HG03460 (cell line): ENCODE data around the gene PTPRB.
A peak's percentile ranks its signal among the peaks of the same experiment; 100 is the strongest.
"Not testable (repeated sequence)": the region's sequence is repeated elsewhere in the genome, so short reads cannot be mapped to it uniquely, and the experiment has no call there.

Experiments
- ATAC-seq: cut with Tn5 transposase; IDR thresholded peaks from one replicate; pipeline ENCODE4 v1.9.1; 2021; ENCODE audit not compliant: unreplicated experiment

PTPRB gene

DNA sequence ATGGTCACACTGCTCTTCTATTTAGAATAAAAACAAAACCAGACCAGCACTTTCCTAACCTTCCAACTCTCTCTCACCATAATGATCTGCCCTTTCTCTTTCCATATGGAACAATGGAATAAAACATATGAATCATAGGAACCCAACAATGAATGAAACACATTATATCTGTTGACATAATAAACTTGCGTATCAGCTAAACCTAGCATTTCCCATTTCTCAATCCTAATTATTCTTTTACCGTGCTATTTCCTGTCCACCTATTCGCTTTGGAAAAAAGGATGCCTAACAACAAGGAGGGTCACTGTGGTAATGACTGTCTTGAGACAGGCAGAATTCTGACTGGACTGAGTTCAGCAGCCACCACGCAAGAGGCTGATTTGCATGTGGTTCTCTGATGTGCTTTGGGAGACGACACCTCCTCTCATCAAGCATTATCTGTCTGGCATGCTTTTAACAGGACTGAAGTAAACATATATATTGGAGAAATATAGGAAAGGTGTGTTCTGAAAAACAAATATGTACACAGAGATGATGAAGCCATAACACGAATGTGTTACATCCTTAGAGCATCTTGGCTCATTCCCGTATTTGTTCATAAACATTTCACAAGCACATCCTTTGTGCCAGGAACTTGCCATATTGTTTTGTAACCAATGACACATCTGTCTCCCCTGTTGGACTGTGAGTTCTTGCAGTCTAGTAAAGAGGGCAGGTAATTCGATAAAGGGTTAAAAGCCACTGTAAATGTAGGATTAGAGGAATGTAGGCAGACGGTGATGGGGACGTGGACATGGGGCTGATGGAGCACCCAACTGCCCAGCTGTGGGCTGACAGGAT lies 87.7 kb downstream of the PTPRB start:
- no peak for ATAC-seq

DNA sequence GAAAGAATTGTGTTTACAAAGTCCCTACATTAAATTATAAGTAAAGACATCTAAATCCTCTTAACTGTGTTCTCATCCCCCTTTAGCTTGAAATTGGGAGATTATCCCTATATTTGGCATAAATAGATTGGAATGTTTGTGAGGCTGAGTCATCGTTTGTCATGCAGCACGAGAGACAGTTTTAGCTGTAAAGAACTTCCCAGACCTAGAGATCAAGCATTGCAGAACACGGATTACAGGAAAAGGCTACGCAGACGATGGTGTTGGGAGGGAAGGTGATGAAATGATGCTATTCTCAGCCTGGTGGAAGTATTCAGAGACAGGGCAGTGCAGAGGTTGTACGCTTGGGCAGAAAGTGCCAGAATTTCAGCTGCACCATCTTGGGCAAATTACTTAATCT lies 93.8 kb downstream of the PTPRB start:
- ATAC-seq: no peak

DNA sequence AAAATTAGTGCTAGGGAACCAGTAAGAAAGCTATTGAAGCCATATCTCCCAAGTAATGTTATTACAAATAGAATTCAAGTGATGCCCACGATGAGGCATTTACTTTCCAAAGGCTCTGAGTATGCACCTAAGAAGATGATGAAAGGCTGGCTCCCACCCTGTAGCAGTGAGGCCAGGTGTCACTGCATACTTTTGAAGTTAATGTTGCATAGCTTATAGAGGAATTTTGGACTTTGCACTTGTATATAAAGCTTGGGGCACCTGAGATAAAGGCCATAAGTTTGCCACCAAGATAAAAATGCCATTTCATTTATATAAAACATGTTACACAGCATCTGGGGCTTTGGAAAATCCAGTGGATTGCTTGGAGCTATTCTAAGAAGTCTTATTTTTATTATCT lies 96.2 kb downstream of the PTPRB start:
- ATAC-seq: no peak

DNA sequence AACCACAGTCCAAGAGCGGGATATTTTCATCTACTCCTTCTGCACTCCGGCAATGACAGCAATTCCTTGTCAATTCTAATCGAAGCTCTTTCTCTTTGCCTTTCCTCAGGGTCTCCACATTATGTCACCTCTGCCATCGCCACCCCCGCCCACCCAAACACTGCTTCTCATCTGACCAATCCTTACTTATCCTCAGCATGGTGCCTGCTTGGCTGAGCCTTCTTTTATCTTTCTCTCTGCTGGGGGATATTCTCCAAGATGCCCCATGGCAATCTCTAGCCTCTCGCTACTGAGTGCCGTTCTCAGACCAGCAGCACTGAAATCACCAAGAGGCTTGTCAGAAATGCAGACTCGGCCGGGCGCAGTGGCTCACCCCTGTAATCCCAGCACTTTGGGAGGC lies 100.6 kb downstream of the PTPRB start:
- ATAC-seq: no peak

DNA sequence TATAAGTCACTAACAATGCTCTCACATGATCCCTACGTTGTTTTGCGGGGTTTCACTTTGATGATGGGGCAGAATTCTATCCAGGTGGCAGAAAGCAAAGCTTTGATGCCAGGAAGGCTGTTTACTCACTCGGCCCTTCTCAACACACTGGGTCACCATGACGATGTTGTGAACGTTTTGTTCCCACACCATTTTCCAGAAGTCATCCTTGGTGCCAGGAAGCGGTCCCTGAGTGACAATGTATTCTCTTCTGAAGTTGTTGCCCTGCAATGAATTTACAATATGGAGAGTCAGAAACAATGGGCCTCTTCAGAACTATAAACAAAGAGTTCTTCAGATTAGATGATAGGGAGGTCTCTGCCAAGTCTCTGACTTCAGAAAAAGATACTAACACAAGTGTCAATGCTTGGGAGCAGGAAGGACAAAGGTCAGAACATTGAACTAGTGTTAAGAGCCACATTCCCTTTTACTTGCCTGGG lies 101.3 kb downstream of the PTPRB start:
- ATAC-seq: no peak

DNA sequence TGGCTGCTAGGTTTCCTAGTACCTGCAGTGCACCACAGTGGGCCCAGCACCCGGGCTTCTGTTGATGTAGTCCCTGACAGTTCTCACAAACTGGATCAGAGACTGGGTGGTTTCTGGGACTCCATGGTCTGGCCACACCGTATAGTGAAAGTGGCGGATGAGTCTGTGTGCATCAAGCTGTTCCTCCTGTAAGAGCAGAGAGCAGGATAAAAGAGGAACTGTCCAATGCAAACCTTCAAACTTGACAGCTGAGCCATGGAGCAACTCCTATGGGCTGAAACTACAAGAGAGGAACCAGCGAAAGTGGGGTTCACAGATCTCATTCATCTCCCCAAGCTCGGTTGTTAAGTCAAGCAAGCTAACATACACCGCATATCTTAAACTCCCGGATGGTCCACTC lies 102.8 kb downstream of the PTPRB start:
- ATAC-seq: no peak

DNA sequence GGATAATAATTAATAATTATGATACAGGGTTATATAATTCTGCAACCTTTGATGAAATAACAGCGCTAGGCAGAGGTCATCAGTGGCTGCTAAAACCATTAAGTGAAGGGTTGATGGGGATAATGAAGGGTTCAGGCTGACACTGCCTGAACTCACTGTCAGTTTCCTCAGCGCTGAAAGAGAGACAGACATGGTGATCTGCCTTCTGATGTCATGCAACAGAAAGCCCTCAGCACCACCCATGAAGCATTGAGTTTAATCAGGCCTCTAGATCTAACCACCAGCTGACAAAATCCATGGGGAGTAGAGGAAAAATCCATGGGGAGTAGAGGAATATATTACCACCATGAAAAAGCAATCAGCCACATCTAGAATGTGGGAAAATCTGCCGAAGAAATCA lies 107.6 kb downstream of the PTPRB start:
- no peak for ATAC-seq

DNA sequence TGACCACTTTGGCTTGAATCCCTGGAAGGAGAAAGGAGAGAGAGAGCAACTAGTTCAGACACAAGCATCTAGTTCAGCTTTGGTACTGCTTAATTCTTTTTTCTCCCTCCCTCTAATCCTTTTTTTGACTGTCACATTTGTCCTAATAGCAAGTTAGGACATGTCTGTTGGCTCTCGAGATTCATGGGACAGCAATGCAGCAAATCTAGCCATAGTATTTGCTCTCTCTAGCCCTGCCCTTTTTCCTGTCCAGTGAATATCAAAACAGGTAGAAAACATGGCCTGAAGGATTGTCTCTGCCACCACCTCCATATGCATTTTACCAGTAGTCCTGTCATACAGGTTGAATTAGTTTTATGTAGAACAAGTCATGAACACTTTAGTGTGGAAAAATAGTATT lies 116.4 kb downstream of the PTPRB start:
- ATAC-seq: no peak

DNA sequence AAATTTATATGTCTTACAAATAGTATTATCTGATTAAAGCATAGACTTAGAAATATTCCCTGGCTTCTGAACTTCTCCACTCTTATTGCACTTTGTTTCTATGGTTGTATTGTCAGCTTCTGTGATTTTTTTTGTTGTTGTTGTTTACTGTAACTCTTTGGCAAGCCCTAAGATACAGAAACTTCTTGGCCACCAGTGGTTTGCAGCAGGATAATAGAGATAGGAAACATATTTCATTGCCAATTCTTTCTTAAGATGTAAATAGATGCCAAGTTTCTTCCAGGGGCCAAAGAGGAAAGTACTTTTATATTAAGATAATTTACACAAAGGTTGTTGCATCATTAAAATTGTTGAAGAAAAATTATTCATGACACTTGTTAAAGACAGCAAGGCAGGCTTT lies 123.8 kb downstream of the PTPRB start:
- ATAC-seq: no peak

DNA sequence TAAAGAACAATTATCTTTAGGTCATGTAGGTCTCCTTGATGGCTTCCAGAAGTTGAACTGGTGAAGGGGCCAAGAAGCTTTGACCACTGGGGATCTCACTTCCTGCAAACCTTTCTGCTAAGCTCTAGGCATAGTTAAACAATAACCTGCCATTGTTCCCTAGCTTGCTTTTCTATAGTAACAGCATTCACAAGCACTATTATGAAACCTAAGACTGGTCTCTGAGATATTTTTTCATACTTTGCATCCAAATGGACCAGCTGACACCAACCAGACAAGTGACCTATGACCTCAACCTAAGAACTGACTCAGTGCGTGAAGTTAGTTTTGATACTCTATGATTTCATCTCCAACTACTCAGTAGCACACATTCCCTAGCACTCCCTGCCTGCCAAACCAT lies 129.1 kb downstream of the PTPRB start:
- peak; percentile 79 for ATAC-seq

DNA sequence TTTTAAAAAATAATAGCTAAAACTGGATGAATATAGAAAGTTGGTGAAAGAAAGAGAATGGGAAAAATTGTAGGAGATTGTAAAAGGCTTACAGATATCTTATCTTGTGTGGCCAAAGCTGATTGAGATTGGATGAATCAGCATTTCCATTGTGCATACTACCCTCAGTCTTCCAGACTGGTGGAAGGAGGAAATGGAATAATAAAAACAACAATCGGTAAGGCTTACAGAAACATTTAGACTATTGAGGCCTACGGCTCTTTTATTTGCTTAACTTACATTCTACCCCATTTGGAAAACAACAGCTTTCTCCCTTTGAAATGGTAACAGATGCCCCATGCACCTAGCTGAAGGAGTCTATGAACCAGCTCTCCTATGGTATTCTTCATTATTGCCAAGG lies 129.8 kb downstream of the PTPRB start:
- no peak for ATAC-seq

DNA sequence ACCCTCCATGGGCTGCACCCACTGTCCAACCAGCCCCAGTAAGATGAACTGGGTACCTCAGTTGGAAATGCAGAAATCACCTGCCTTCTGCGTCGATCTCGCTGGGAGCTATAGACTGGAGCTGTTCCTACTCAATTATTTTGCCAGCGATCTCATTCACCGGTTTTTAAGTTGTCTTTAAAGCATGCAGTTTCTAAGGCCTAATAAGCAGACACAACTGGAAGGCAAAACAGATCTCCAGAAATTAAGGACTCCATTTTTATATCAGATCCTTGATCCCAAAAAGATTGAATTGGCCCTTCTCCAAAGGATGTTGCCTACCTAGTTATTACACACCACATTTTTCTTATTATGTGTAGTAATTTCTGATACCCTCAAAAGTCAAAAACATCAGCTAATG lies 139.7 kb downstream of the PTPRB start:
- no peak for ATAC-seq

DNA sequence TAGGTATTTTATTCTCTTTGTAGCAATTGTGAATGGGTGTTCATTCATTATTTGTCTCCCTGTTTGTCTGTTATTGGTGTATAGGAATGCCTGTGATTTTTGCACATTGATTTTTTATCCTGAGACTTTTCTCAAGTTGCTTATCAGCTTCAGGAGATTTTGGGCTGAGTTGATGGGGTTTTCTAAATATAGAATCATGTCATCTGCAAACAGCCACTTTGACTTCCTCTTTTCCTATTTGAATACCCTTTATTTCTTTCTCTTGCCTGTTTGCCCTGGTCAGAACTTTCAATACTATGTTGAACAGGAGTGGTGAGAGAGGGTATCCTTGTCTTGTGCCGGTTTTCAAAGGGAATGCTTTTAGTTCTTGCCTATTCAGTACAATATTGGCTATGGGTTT lies 144.3 kb downstream of the PTPRB start:
- not testable (repeated sequence) for ATAC-seq

DNA sequence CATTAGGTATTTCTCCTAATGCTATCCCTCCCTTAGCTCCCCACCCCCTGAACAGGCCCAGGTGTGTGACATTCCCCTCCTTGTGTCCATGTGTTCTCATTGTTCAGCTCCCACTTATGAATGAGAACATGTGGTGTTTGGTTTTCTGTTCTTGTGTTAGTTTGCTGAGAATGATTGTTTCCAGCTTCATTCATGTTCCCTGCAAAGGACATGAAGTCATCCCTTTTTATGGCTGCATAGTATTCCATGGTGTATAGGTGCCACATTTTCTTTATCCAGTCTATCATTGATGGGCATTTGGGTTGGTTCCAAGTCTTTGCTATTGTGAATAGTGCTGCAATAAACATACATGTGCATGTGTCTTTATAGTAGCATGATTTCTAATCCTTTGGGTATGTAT lies 146.3 kb downstream of the PTPRB start:
- ATAC-seq: not testable (repeated sequence)

DNA sequence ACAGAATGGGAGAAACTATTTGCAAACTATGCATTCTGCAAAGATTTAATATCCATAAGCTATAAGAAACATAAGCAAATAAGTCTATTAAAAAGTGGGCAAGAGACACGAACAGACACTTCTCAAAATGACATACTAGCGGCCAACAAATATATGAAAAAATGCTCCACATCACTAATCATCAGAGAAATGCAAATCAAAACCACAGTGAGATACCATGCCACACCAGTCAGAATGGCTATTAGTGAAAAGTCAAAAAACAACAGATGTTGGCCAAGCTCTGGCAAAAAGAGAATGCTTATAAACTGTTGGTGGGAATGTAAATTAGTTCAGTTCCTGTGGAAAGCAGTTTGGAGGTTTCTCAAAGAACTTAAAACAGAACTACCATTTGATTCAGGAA lies 149.8 kb downstream of the PTPRB start:
- peak; percentile 70 for ATAC-seq

DNA sequence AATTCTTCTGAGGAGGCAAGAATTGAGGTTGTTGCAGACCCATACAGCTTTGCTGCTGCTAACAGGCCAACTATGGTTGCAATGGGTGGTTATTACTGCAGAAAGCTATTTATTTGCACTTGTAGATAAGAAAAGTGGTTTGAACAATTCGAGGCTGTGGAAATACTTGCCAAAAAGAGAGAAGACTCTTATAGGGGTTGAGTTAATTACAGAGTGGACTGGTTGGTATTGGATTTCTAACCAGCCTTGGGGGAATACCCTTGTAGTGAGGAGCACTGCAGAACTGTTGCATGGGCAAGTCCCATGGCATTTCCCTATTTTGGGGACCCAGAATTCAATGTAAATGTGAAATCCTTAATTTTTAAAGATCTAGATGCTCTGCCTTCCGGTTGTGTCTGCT lies 150.6 kb downstream of the PTPRB start:
- no peak for ATAC-seq

DNA sequence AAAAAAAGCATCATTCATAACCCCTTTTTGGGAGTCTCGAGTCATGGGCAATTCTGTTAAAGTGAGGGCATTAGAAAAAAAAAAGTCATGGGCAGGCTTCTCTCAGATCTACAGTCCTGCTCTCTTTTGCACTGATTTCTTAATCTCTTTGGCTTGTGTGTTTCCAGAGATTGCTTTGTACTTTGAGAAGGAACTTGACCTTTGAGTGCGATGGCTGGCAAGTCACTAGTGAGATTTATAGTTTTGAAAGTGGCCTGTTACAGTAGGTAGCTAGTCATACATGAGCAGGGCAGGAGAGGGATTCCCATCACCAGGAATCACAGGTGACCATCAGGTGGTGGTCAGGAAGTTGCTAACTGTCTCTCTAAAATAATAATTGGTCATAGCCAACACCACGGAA lies 151.5 kb downstream of the PTPRB start:
- no peak for ATAC-seq

DNA sequence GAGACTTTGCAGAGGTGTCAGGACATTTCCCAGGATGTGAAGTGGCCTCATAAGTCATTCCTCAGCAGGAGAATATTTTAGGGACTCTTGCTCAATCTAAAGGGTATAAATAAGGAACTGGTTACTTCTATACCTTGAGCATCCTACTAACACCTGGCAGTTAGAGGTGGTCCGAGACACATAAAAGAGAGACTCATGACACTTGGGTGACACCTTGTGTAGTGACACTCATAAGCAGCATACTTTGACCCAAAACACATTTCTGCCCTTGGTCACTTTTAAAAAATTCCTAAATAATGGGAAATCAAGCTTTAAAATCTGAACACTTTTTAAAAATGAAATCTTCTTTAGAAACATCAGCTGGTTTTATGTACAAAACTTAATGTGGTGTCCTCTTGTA lies 152.8 kb downstream of the PTPRB start:
- ATAC-seq: no peak

DNA sequence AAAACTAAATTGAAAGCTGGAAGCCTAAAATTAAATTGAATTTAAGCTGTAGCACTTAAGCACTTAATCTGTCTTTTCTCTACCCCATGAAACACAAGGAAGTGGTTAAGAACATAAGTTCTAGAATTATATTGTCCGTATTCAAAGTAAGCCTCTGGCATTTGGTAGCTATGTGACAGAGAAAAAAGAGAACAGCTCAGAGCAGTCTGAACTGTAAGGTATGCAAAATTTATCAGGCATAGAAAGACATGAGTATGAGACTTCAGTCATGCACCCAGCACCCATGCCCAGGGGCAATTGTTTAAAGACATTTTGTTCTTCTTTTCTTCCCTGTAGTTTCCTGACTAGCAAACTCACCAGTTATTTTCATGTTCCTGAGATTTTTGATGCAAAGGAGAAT lies 154.5 kb downstream of the PTPRB start:
- no peak for ATAC-seq

DNA sequence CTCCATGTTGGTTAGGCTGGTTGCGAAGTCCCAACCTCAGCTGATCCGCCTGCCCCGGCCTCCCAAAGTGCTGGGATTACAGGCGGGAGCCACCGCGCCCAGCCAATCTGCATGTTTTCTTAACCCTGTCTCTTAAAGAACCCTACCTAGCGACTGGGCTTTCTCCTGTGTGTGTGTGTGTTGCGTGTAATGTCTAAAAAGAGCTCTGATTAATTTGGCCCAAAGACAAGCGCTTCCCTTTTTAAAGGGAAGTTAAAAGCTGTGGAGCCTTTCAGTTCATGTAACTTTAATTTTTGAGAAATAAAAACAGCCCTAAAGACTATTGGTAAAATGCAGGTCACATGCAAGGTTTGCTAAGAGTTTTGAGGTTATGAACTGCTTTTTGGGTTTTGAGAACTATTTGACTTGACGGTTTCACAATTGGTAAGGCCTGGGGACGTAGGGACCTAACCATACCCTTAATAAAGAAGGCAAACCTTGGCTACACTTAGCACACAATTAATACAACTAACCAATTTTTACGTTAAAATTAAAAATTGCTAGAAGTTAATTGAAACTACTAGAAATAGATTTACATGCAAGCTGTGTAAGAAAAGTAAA lies 167.9 kb downstream of the PTPRB start:
- no peak for ATAC-seq

DNA sequence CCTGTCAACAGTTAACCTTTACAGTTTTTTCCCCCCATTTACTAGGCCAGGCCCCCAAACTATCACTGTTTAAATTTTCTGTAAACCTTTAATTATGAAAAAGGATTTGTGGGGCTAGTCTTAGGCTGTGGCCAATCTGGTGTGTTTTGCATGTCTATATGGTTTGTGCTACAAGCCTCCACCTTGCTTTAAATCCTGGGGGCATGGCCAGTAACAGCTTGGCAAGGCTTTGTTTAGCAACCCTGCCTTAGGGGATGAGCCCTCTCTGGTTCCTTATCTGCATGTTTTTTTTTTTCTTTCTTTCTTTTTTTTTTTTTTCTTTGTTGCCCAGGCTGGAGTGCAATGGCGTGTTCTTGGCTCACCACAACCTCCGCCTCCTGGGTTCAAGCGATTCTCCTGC lies 168.5 kb downstream of the PTPRB start:
- ATAC-seq: no peak

DNA sequence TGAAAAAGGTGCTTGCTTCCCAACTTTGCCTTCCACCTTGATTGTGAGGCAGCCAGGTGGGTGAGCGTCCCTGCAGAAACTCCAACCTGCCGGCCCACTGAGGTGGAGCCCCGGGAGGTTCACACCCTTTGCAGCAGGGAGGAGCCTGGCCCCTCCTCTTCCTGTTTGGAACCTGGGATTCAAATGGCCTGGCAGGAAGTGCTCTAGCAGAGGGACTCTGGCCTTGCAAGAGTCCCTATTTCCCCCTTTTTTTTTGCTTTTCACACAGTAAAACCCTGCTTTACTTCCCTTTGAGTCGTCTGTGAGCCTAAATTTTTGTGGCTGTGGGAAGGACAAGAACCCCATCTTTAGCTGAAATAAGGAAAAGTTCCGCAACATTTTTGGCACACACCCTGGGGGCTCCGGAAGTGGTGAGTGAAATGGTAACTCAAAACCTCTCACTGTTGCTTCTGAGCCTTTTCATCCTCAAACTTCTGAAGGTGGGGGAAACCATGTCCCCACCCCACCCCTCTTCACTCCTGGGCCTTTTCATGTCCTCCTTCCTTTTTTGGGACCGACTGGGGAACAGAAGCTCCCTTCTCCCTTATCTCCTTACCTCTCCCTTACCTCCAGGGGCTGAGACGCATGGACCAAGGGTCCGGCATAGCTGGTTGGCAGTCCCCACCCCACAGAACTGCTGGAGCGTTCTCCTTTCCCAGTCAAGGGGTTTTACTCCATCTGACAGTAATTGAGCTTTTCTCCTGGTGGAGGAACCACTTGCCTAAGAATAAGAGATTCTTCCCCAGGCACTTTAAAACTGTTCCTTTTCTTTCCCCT lies 169.1 kb downstream of the PTPRB start:
- no peak for ATAC-seq
